ENCODE measurements around the gene USP37.

USP37 gene

GRCh38 chr2:218452079-218452478 is 116.1 kb downstream of the USP37 start:
- TF ChIP-seq POLR2AphosphoS5 (IDR thresholded peaks at IDR 0.05; ENCODE audit: low read depth, low read length) = no peak
- TF ChIP-seq TAF1 (IDR thresholded peaks at IDR 0.05; ENCODE audit: borderline replicate concordance, insufficient read depth, low read length) = no peak
- no peak for TF ChIP-seq REST (IDR thresholded peaks at IDR 0.05; ENCODE audit: insufficient read depth in 1 of 2, low read depth in 2 of 2, low read length in 2 of 2)
- TF ChIP-seq FOXP2 (optimal IDR thresholded peaks at IDR 0.05; ENCODE audit: borderline replicate concordance, extremely low read depth, extremely low read length, insufficient read depth) = no peak
- TF ChIP-seq SIN3A (IDR thresholded peaks at IDR 0.05; ENCODE audit: borderline replicate concordance, insufficient read depth, low read length) = no peak

- TF ChIP-seq SIN3A (IDR thresholded peaks at IDR 0.05; ENCODE audit: borderline replicate concordance, insufficient read depth, low read length) (no peak), FOXP2 (optimal IDR thresholded peaks at IDR 0.05; ENCODE audit: borderline replicate concordance, extremely low read depth, extremely low read length, insufficient read depth) (peak; percentile 32), POLR2AphosphoS5 (IDR thresholded peaks at IDR 0.05; ENCODE audit: low read depth, low read length) (no peak)
Observed at GRCh38 chr2:218448934-218449333, 119.2 kb downstream of the USP37 start.

- no peak for TF ChIP-seq SIN3A (IDR thresholded peaks at IDR 0.05; ENCODE audit: borderline replicate concordance, insufficient read depth, low read length)
Observed at GRCh38 chr2:218447072-218447471, 121.1 kb downstream of the USP37 start.

DNA sequence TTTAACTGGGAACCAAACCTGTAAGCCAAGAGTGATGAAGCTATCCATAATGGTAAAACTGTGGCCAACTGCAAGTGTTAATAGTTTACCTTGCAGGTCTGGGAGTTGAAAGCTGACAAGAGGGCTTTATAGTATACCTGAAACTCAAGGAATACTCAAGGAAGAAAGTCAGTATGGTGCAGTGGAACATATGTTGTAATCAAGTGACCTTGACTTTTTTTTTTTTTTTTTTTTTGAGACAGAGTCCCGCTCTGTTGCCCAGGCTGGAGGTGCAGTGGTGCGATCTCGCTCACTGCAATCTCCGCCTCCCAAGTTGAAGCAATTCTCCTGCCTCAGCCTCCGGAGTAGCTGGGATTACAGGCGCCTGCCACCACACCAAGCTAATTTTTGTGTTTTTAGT is 121.6 kb downstream of the USP37 start:
- no peak for TF ChIP-seq SIN3A (IDR thresholded peaks at IDR 0.05; ENCODE audit: borderline replicate concordance, insufficient read depth, low read length)
- no peak for TF ChIP-seq TAF1 (IDR thresholded peaks at IDR 0.05; ENCODE audit: borderline replicate concordance, insufficient read depth, low read length)

DNA sequence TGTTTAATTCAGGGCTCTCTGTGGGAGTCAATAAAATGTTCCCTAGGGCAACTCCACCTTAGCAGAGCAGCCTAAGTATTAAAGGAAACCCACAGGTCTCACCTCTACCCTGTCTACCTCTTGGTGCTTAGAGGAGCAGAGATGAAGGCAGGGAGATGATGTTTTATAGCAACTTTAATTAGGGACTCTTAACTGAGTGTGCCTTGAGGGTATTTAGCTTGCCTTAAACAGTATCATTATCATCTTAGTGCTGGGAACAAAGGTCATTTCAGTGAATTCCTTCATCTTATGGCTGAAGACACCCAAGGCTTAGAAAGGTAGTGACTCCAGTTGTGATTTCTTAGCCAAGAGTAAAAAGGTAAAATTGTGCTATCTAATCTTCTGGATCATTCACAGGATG is 122.5 kb downstream of the USP37 start:
- TF ChIP-seq TAF1 (IDR thresholded peaks at IDR 0.05; ENCODE audit: borderline replicate concordance, insufficient read depth, low read length) = no peak
- TF ChIP-seq POLR2AphosphoS5 (IDR thresholded peaks at IDR 0.05; ENCODE audit: low read depth, low read length) = no peak
- no peak for TF ChIP-seq FOXP2 (optimal IDR thresholded peaks at IDR 0.05; ENCODE audit: borderline replicate concordance, extremely low read depth, extremely low read length, insufficient read depth)
- TF ChIP-seq SIN3A (IDR thresholded peaks at IDR 0.05; ENCODE audit: borderline replicate concordance, insufficient read depth, low read length) = no peak
- no peak for TF ChIP-seq REST (IDR thresholded peaks at IDR 0.05; ENCODE audit: insufficient read depth in 1 of 2, low read depth in 2 of 2, low read length in 2 of 2)

GRCh38 chr2:218444692-218445357 is 123.3 kb downstream of the USP37 start:
- TF ChIP-seq REST (IDR thresholded peaks at IDR 0.05; ENCODE audit: insufficient read depth in 1 of 2, low read depth in 2 of 2, low read length in 2 of 2) = no peak
- no peak for TF ChIP-seq SIN3A (IDR thresholded peaks at IDR 0.05; ENCODE audit: borderline replicate concordance, insufficient read depth, low read length)
- no peak for TF ChIP-seq FOXP2 (optimal IDR thresholded peaks at IDR 0.05; ENCODE audit: borderline replicate concordance, extremely low read depth, extremely low read length, insufficient read depth)
- no peak for TF ChIP-seq POLR2AphosphoS5 (IDR thresholded peaks at IDR 0.05; ENCODE audit: low read depth, low read length)
- TF ChIP-seq TAF1 (IDR thresholded peaks at IDR 0.05; ENCODE audit: borderline replicate concordance, insufficient read depth, low read length) = no peak

DNA sequence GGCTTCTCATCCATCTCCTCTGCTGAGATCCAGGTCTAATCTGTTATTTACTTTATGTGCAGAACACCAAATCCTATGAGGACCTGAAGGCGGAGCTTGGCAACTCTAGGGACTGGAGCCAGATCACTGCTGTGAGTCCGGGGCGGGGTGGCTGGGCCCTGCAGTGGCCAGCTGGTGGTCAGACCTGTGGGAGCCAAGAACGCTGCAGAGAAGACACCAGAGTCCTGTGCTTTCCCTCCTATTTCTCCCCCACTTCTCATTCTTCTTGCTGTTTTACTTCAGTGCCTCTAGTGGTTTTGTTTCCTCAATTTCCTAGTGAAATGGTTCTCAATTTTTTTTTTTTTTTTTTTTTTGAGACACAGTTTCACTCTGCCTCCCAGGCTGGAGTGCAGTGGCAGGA is 129.6 kb downstream of the USP37 start:
- TF ChIP-seq FOXP2 (optimal IDR thresholded peaks at IDR 0.05; ENCODE audit: borderline replicate concordance, extremely low read depth, extremely low read length, insufficient read depth) (no peak), REST (IDR thresholded peaks at IDR 0.05; ENCODE audit: insufficient read depth in 1 of 2, low read depth in 2 of 2, low read length in 2 of 2) (no peak), SIN3A (IDR thresholded peaks at IDR 0.05; ENCODE audit: borderline replicate concordance, insufficient read depth, low read length) (no peak), POLR2AphosphoS5 (IDR thresholded peaks at IDR 0.05; ENCODE audit: low read depth, low read length) (no peak), TAF1 (IDR thresholded peaks at IDR 0.05; ENCODE audit: borderline replicate concordance, insufficient read depth, low read length) (no peak)

Data from PFSK-1 (cell line).